ENCODE results near the gene LRFN2.

LRFN2 gene

GRCh38 chr6:40342723-40343122, 244.4 kb downstream of the LRFN2 start:
- Histone ChIP-seq H2AFZ (ENCODE audit: low read length) (no peak overlapping the region), H3K36me3 (ENCODE audit: insufficient read depth, low read length) (no peaks in the 10 kb centered on the region), H3K79me2 (ENCODE audit: insufficient read depth, low read length) (no peaks in the 10 kb centered on the region), H3K9me2 (replicated peaks; ENCODE audit: low read depth, low read length) (no peaks in the 10 kb centered on the region), H3K4me2 (ENCODE audit: low read depth, low read length, poor library complexity, severe bottlenecking) (no peak overlapping the region), H3F3A (ENCODE audit: low read depth) (no peaks in the 10 kb centered on the region), H3K9ac (ENCODE audit: low read depth, low read length, poor library complexity, severe bottlenecking) (no peak overlapping the region), H3K27me3 (ENCODE audit: insufficient read depth, low read length, poor library complexity, severe bottlenecking) (no peaks in the 10 kb centered on the region), H3K4me3 (ENCODE audit: low read length, poor library complexity, severe bottlenecking) (no peak overlapping the region), H3K9me3 (ENCODE audit: insufficient read depth, low read depth, low read length) (no peaks in the 10 kb centered on the region), H3K4me1 (ENCODE audit: insufficient read depth, low read length, poor library complexity, severe bottlenecking) (no peaks in the 10 kb centered on the region), H4K20me1 (ENCODE audit: insufficient read depth, low read length, poor library complexity, severe bottlenecking) (no peaks in the 10 kb centered on the region)
- TF ChIP-seq EZH2phosphoT487 (IDR thresholded peaks at IDR 0.05; ENCODE audit: borderline replicate concordance) (no peak), CTCF (conservative IDR thresholded peaks at IDR 0.05; ENCODE audit: low read length) (no peak)

GRCh38 chr6:40341726-40342125, 245.4 kb downstream of the LRFN2 start:
- Histone ChIP-seq H3K4me3 (ENCODE audit: low read length, poor library complexity, severe bottlenecking) (no peak overlapping the region), H3K27me3 (ENCODE audit: insufficient read depth, low read length, poor library complexity, severe bottlenecking) (no peaks in the 10 kb centered on the region), H2AFZ (ENCODE audit: low read length) (no peak overlapping the region), H3K9ac (ENCODE audit: low read depth, low read length, poor library complexity, severe bottlenecking) (no peak overlapping the region), H3K9me3 (ENCODE audit: insufficient read depth, low read depth, low read length) (no peaks in the 10 kb centered on the region), H3K79me2 (ENCODE audit: insufficient read depth, low read length) (no peaks in the 10 kb centered on the region), H3K9me2 (replicated peaks; ENCODE audit: low read depth, low read length) (no peaks in the 10 kb centered on the region), H3F3A (ENCODE audit: low read depth) (no peaks in the 10 kb centered on the region), H4K20me1 (ENCODE audit: insufficient read depth, low read length, poor library complexity, severe bottlenecking) (no peaks in the 10 kb centered on the region), H3K4me2 (ENCODE audit: low read depth, low read length, poor library complexity, severe bottlenecking) (no peak overlapping the region), H3K4me1 (ENCODE audit: insufficient read depth, low read length, poor library complexity, severe bottlenecking) (no peaks in the 10 kb centered on the region), H3K36me3 (ENCODE audit: insufficient read depth, low read length) (no peaks in the 10 kb centered on the region)
- TF ChIP-seq CTCF (conservative IDR thresholded peaks at IDR 0.05; ENCODE audit: low read length) (no peak), EZH2phosphoT487 (IDR thresholded peaks at IDR 0.05; ENCODE audit: borderline replicate concordance) (no peak)

All from Loucy (cell line).